Activated CD4-positive, alpha-beta memory T cell treated with anti-CD3 and anti-CD28 coated beads, Interleukin-2, amount 10 ng/mL, durations not matched to agents 7 days and 5 days (primary cell): Measurements from ENCODE around the gene NSF. TPM values are rescaled to one million over a fixed set of nuclear protein-coding genes. Genes with fewer than 3 reads are reported as not detected.
"Not testable (repeated sequence)": the region's sequence is repeated elsewhere in the genome, so short reads cannot be mapped to it uniquely, and the experiment has no call there.

ENCODE experiments used
- CTCF ChIA-PET: fragments of 350-600 bp; sonication (Branson Sonifier 250); formaldehyde crosslinking; loops from one replicate; lab custom pipeline; 2021; ENCODE audit warnings: antibody characterized with exemption, inconsistent platforms; lab: Charles Lee
- POLR2A ChIA-PET: fragments of 350-600 bp; sonication (Branson Sonifier 250); formaldehyde crosslinking; loops from one replicate; lab custom pipeline; 2021; ENCODE audit warnings: antibody characterized with exemption; lab: Charles Lee
- DNase-seq: peaks from one replicate; pipeline ENCODE4 v3.0.0-alpha.2; 2020
- H3K27ac Mint-ChIP-seq: one replicate; pipeline ENCODE4 v1.8.0; 2021; ENCODE audit warnings: mild to moderate bottlenecking, mixed read lengths
- H3K27me3 Mint-ChIP-seq: one replicate; pipeline ENCODE4 v1.8.0; 2021; ENCODE audit warnings: mixed read lengths
- H3K36me3 Mint-ChIP-seq: one replicate; pipeline ENCODE4 v1.8.0; 2021; ENCODE audit warnings: low read depth, mixed read lengths
- H3K4me1 Mint-ChIP-seq: one replicate; pipeline ENCODE4 v1.8.0; 2021; ENCODE audit warnings: mixed read lengths
- H3K4me3 Mint-ChIP-seq: one replicate; pipeline ENCODE4 v1.8.0; 2021; ENCODE audit warnings: mild to moderate bottlenecking, mixed read lengths
- H3K9me3 Mint-ChIP-seq: one replicate; pipeline ENCODE4 v1.8.0; 2021; ENCODE audit warnings: mixed read lengths
- total RNA-seq, 2 experiments: library from RNA; stranded (reverse); gene quantifications; one replicate each; pipeline ENCODE4 v1.2.3, GENCODE V29; 2021

NSF gene
- total RNA-seq, 2 experiments from 2014 or later, result 48.6 to 49.6 TPM

- no peak overlapping the region for H3K27ac Mint-ChIP-seq
- H3K27me3 Mint-ChIP-seq, result peaks cover 5% of the 10 kb centered on the region
- no peak for DNase-seq
- no peaks in the 10 kb centered on the region for H3K36me3 Mint-ChIP-seq
- no peak overlapping the region for H3K4me3 Mint-ChIP-seq
- H3K4me1 Mint-ChIP-seq, result no peaks in the 10 kb centered on the region
- no peaks in the 10 kb centered on the region for H3K9me3 Mint-ChIP-seq
- ChIA-PET POLR2A (no interaction called here), CTCF (no interaction called here)
Observed at GRCh38 chr17:46785696-46786095, 195.2 kb downstream of the NSF start.

GRCh38 chr17:46787478-46787877 lies 197.0 kb downstream of the NSF start:
- Mint-ChIP-seq H3K27ac (no peak overlapping the region), H3K4me3 (no peak overlapping the region)
- CTCF ChIA-PET, result no interaction called here

GRCh38 chr17:46788300-46788699 lies 197.8 kb downstream of the NSF start:
- CTCF ChIA-PET, result no interaction called here
- POLR2A ChIA-PET, result no interaction called here
- peaks cover 15% of the 10 kb centered on the region for H3K27me3 Mint-ChIP-seq

More at GRCh38 chr17:46787478-46787877, 197.0 kb downstream of the NSF start:
- no peak for DNase-seq
- Mint-ChIP-seq H3K4me1 (no peaks in the 10 kb centered on the region), H3K27me3 (peaks cover 15% of the 10 kb centered on the region), H3K36me3 (no peaks in the 10 kb centered on the region), H3K9me3 (no peaks in the 10 kb centered on the region)
- POLR2A ChIA-PET, result no interaction called here

GRCh38 chr17:46788796-46789195 lies 198.3 kb downstream of the NSF start:
- no peak overlapping the region for H3K27ac Mint-ChIP-seq
- peaks cover 18% of the 10 kb centered on the region for H3K27me3 Mint-ChIP-seq
- ChIA-PET CTCF (no interaction called here), POLR2A (no interaction called here)
- no peaks in the 10 kb centered on the region for H3K4me1 Mint-ChIP-seq
- H3K9me3 Mint-ChIP-seq, result no peaks in the 10 kb centered on the region
- no peak overlapping the region for H3K4me3 Mint-ChIP-seq
- no peaks in the 10 kb centered on the region for H3K36me3 Mint-ChIP-seq
- DNase-seq, result no peak

More at GRCh38 chr17:46788300-46788699, 197.8 kb downstream of the NSF start:
- no peak overlapping the region for H3K4me3 Mint-ChIP-seq
- H3K4me1 Mint-ChIP-seq, result no peaks in the 10 kb centered on the region
- no peaks in the 10 kb centered on the region for H3K36me3 Mint-ChIP-seq
- no peak for DNase-seq
- H3K9me3 Mint-ChIP-seq, result no peaks in the 10 kb centered on the region
- H3K27ac Mint-ChIP-seq, result no peak overlapping the region

- ChIA-PET POLR2A (no interaction called here), CTCF (no interaction called here)
- no peaks in the 10 kb centered on the region for H3K36me3 Mint-ChIP-seq
Observed at GRCh38 chr17:46789610-46790009, 199.1 kb downstream of the NSF start.

GRCh38 chr17:46790216-46790615 lies 199.7 kb downstream of the NSF start:
- DNase-seq, result no peak
- Mint-ChIP-seq H3K36me3 (no peaks in the 10 kb centered on the region), H3K4me1 (no peaks in the 10 kb centered on the region), H3K9me3 (no peaks in the 10 kb centered on the region), H3K27ac (no peak overlapping the region), H3K4me3 (no peak overlapping the region), H3K27me3 (peaks cover 20% of the 10 kb centered on the region)
- ChIA-PET POLR2A (no interaction called here), CTCF (no interaction called here)

More at GRCh38 chr17:46789610-46790009, 199.1 kb downstream of the NSF start:
- no peak overlapping the region for H3K27ac Mint-ChIP-seq
- DNase-seq, result no peak
- no peak overlapping the region for H3K4me3 Mint-ChIP-seq
- H3K27me3 Mint-ChIP-seq, result peaks cover 20% of the 10 kb centered on the region
- no peaks in the 10 kb centered on the region for H3K4me1 Mint-ChIP-seq
- no peaks in the 10 kb centered on the region for H3K9me3 Mint-ChIP-seq

GRCh38 chr17:46791531-46791930 lies 201.1 kb downstream of the NSF start:
- H3K4me1 Mint-ChIP-seq, result no peaks in the 10 kb centered on the region
- ChIA-PET CTCF (no interaction called here), POLR2A (no interaction called here)
- no peaks in the 10 kb centered on the region for H3K36me3 Mint-ChIP-seq
- no peak overlapping the region for H3K27ac Mint-ChIP-seq
- peaks cover 22% of the 10 kb centered on the region for H3K27me3 Mint-ChIP-seq
- no peaks in the 10 kb centered on the region for H3K9me3 Mint-ChIP-seq
- no peak for DNase-seq
- H3K4me3 Mint-ChIP-seq, result no peak overlapping the region

GRCh38 chr17:46792071-46792470 lies 201.6 kb downstream of the NSF start:
- no peak overlapping the region for H3K4me3 Mint-ChIP-seq
- no peaks in the 10 kb centered on the region for H3K36me3 Mint-ChIP-seq
- no peak for DNase-seq
- no peaks in the 10 kb centered on the region for H3K4me1 Mint-ChIP-seq
- POLR2A ChIA-PET, result interaction anchor here (1.1 kb wide), 1 partner anchor 8 kb away, joined by 3 read pairs; no protein-coding TSS in a partner anchor
- peaks cover 22% of the 10 kb centered on the region for H3K27me3 Mint-ChIP-seq
- CTCF ChIA-PET, result no interaction called here
- no peaks in the 10 kb centered on the region for H3K9me3 Mint-ChIP-seq
- no peak overlapping the region for H3K27ac Mint-ChIP-seq

GRCh38 chr17:46793023-46793422 lies 202.6 kb downstream of the NSF start:
- H3K27me3 Mint-ChIP-seq, result peaks cover 22% of the 10 kb centered on the region
- CTCF ChIA-PET, H3K4me1 Mint-ChIP-seq, DNase-seq, H3K36me3 Mint-ChIP-seq, H3K4me3 Mint-ChIP-seq, H3K9me3 Mint-ChIP-seq, H3K27ac Mint-ChIP-seq: not testable (repeated sequence)
- POLR2A ChIA-PET, result interaction anchor here (1.1 kb wide), 1 partner anchor 9 kb away, joined by 3 read pairs; no protein-coding TSS in a partner anchor

GRCh38 chr17:46793541-46793940 lies 203.1 kb downstream of the NSF start:
- DNase-seq, result no peak
- Mint-ChIP-seq H3K27me3 (peaks cover 22% of the 10 kb centered on the region), H3K27ac (no peak overlapping the region), H3K36me3 (no peaks in the 10 kb centered on the region), H3K9me3 (no peaks in the 10 kb centered on the region), H3K4me3 (no peak overlapping the region), H3K4me1 (no peaks in the 10 kb centered on the region)
- ChIA-PET CTCF (no interaction called here), POLR2A (interaction anchor here (1.1 kb wide), 1 partner anchor 9 kb away, joined by 3 read pairs; no protein-coding TSS in a partner anchor)

GRCh38 chr17:46794318-46794717 lies 203.8 kb downstream of the NSF start:
- ChIA-PET CTCF (interaction anchor here (0.7 kb wide), 1 partner anchor 1319 kb away, joined by 3 read pairs; no protein-coding TSS in a partner anchor), POLR2A (no interaction called here)
- Mint-ChIP-seq H3K27ac (no peak overlapping the region), H3K27me3 (peaks cover 22% of the 10 kb centered on the region), H3K36me3 (no peaks in the 10 kb centered on the region), H3K9me3 (no peaks in the 10 kb centered on the region), H3K4me3 (no peak overlapping the region), H3K4me1 (no peaks in the 10 kb centered on the region)
- DNase-seq, result no peak

GRCh38 chr17:46795379-46795952 lies 205.0 kb downstream of the NSF start:
- H3K36me3 Mint-ChIP-seq, result no peaks in the 10 kb centered on the region
- ChIA-PET CTCF (no interaction called here), POLR2A (no interaction called here)
- DNase-seq, result no peak
- no peak overlapping the region for H3K4me3 Mint-ChIP-seq
- H3K4me1 Mint-ChIP-seq, result no peaks in the 10 kb centered on the region
- H3K27ac Mint-ChIP-seq, result no peak overlapping the region
- no peaks in the 10 kb centered on the region for H3K9me3 Mint-ChIP-seq
- peaks cover 21% of the 10 kb centered on the region for H3K27me3 Mint-ChIP-seq

- H3K27me3 Mint-ChIP-seq, result peaks cover 16% of the 10 kb centered on the region
- no peak overlapping the region for H3K27ac Mint-ChIP-seq
- no peaks in the 10 kb centered on the region for H3K36me3 Mint-ChIP-seq
- DNase-seq, result no peak
- no peaks in the 10 kb centered on the region for H3K9me3 Mint-ChIP-seq
- POLR2A ChIA-PET, result no interaction called here
- no peak overlapping the region for H3K4me3 Mint-ChIP-seq
- H3K4me1 Mint-ChIP-seq, result no peaks in the 10 kb centered on the region
- CTCF ChIA-PET, result no interaction called here
Observed at GRCh38 chr17:46796084-46796483, 205.6 kb downstream of the NSF start.

GRCh38 chr17:46796524-46796923 lies 206.1 kb downstream of the NSF start:
- ChIA-PET POLR2A (no interaction called here), CTCF (no interaction called here)
- Mint-ChIP-seq H3K4me1 (no peaks in the 10 kb centered on the region), H3K27ac (no peak overlapping the region), H3K9me3 (no peaks in the 10 kb centered on the region), H3K27me3 (peaks cover 14% of the 10 kb centered on the region), H3K4me3 (no peak overlapping the region), H3K36me3 (no peaks in the 10 kb centered on the region)
- no peak for DNase-seq
